CD4-positive, alpha-beta T cell (primary cell): ENCODE results near the gene AFG1L. TPM values are rescaled to one million over a fixed set of nuclear protein-coding genes. Genes with fewer than 3 reads are reported as not detected.

Source experiments
- ATAC-seq: fragments of 200-7000 bp; cut with Tn5 transposase; one replicate; pipeline ENCODE4 v1.10.0; 2022; ENCODE audit warnings: mild to moderate bottlenecking; ENCODE audit not compliant: poor library complexity
- CTCF ChIA-PET: fragments of 350-600 bp; sonication (Branson Sonifier 250); formaldehyde crosslinking; loops from one replicate; lab custom pipeline; 2021; ENCODE audit warnings: antibody characterized with exemption, inconsistent platforms; lab: Charles Lee
- POLR2A ChIA-PET: fragments of 350-600 bp; sonication (Branson Sonifier 250); formaldehyde crosslinking; loops from one replicate; lab custom pipeline; 2021; ENCODE audit warnings: antibody characterized with exemption, inconsistent platforms; lab: Charles Lee
- DNase-seq, 14 experiments: peaks; one replicate each; pipeline ENCODE4 v3.0.0-alpha.2; 2013 to 2020; ENCODE audit warnings: mixed read lengths in 2 of 14
- H3K27ac ChIP-seq, 2 donors: one replicate each; pipeline versions ENCODE4 v1.5.1 to v1.7.0; 2013; ENCODE audit warnings: low read length in 2 of 2, low read depth in 1 of 2, mild to moderate bottlenecking in 1 of 2
- H3K27me3 ChIP-seq, 2 experiments: 1 replicate in 1 of 2; 2 replicates in 1 of 2; pipeline versions ENCODE4 v1.6.1 to v1.7.0; 2013; ENCODE audit warnings: low read length in 2 of 2, control low read depth in 1 of 2, mild to moderate bottlenecking in 1 of 2, moderate library complexity in 1 of 2; ENCODE audit not compliant: insufficient read depth in 2 of 2, control insufficient read depth in 1 of 2
- H3K36me3 ChIP-seq: one replicate; pipeline ENCODE4 v1.6.1; 2013; ENCODE audit warnings: low read length, control low read depth; ENCODE audit not compliant: insufficient read depth
- H3K4me1 ChIP-seq: one replicate; pipeline ENCODE4 v1.6.1; 2013; ENCODE audit warnings: low read length, control low read depth; ENCODE audit not compliant: insufficient read depth
- H3K4me3 ChIP-seq: one replicate; pipeline ENCODE4 v1.5.1; 2013; ENCODE audit warnings: mild to moderate bottlenecking, low read length, moderate library complexity
- H3K9me3 ChIP-seq, 2 experiments: 1 replicate in 1 of 2; 2 replicates in 1 of 2; pipeline versions ENCODE4 v1.6.1 to v1.7.0; 2013; ENCODE audit warnings: low read length in 2 of 2, mild to moderate bottlenecking in 2 of 2, control low read depth in 1 of 2, moderate library complexity in 1 of 2; ENCODE audit not compliant: control insufficient read depth in 1 of 2, insufficient read depth in 1 of 2
- H3K27ac Mint-ChIP-seq: one replicate; pipeline ENCODE4 v1.8.0; 2020; ENCODE audit warnings: mixed read lengths
- H3K27me3 Mint-ChIP-seq: one replicate; pipeline ENCODE4 v1.8.0; 2021; ENCODE audit warnings: mixed read lengths
- H3K36me3 Mint-ChIP-seq: one replicate; pipeline ENCODE4 v1.8.0; 2021; ENCODE audit warnings: low read depth, mixed read lengths
- H3K4me1 Mint-ChIP-seq: one replicate; pipeline ENCODE4 v1.8.0; 2021; ENCODE audit warnings: low read depth, mixed read lengths
- H3K4me3 Mint-ChIP-seq: one replicate; pipeline ENCODE4 v1.8.0; 2020; ENCODE audit warnings: mild to moderate bottlenecking, mixed read lengths
- H3K9me3 Mint-ChIP-seq: one replicate; pipeline ENCODE4 v1.8.0; 2020; ENCODE audit warnings: mixed read lengths
- CTCF ChIP-seq: fragments of 200-600 bp; IDR thresholded peaks from one replicate; pipeline ENCODE4 v1.8.0; 2022; ENCODE audit warnings: antibody characterized with exemption, mild to moderate bottlenecking
- intact Hi-C, 2 experiments: fragments of 100-400 bp; cut with DNase I in 1 of 2; cut with micrococcal nuclease in 1 of 2; formaldehyde crosslinking; loops; one replicate each; pipeline versions ENCODE4 v1.15.1 to v1.9.0; 2023 to 2025; cut with DNase I, micrococcal nuclease
- total RNA-seq, 174 experiments: library from RNA in 2 of 174; stranded (reverse) in 2 of 174; gene quantifications; one replicate each; pipeline ENCODE4 v1.2.3 and lab custom pipeline; 2021 to 2026

AFG1L gene
- total RNA-seq, 2 experiments from 2014 or later: 3.0 to 3.9 TPM

GRCh38 chr6:108421366-108421765, 126.5 kb downstream of the AFG1L start:
- intact Hi-C loops: no loop called here
- Histone ChIP-seq H3K27me3 (no peaks in the 10 kb centered on the region), H3K4me1 (no peaks in the 10 kb centered on the region), H3K27ac (no peak overlapping the region), H3K4me3 (no peak overlapping the region), H3K36me3 (no peaks in the 10 kb centered on the region), H3K9me3 (no peaks in the 10 kb centered on the region)
- no peak overlapping the region for H3K27ac Mint-ChIP-seq
- POLR2A ChIA-PET: interaction anchor here (0.7 kb wide), 1 partner anchor 23 kb away, joined by 3 read pairs; no protein-coding TSS in a partner anchor
- CTCF ChIA-PET: no interaction called here
- no peak for DNase-seq
- no peaks in the 10 kb centered on the region for H3K4me1 Mint-ChIP-seq
- H3K27me3 Mint-ChIP-seq: no peaks in the 10 kb centered on the region
- TF ChIP-seq CTCF: no peak
- no peak overlapping the region for H3K4me3 Mint-ChIP-seq
- no peaks in the 10 kb centered on the region for H3K9me3 Mint-ChIP-seq
- ATAC-seq: no peak
- no peaks in the 10 kb centered on the region for H3K36me3 Mint-ChIP-seq

GRCh38 chr6:108423982-108424705, 129.3 kb downstream of the AFG1L start:
- H3K27me3 Mint-ChIP-seq: no peaks in the 10 kb centered on the region
- ATAC-seq (no peak), DNase-seq (no peak)
- no peaks in the 10 kb centered on the region for H3K27me3 ChIP-seq
- no peaks in the 10 kb centered on the region for H3K36me3 ChIP-seq
- H3K4me1 ChIP-seq: no peaks in the 10 kb centered on the region
- H3K9me3 ChIP-seq: no peaks in the 10 kb centered on the region
- H3K4me3 Mint-ChIP-seq: no peak overlapping the region
- H3K4me1 Mint-ChIP-seq: no peaks in the 10 kb centered on the region
- no peak for TF ChIP-seq CTCF
- H3K27ac ChIP-seq: no peak overlapping the region
- ChIA-PET POLR2A (no interaction called here), CTCF (no interaction called here)
- peaks cover 11% of the 10 kb centered on the region for H3K36me3 Mint-ChIP-seq
- no peak overlapping the region for H3K4me3 ChIP-seq
- H3K27ac Mint-ChIP-seq: no peak overlapping the region
- intact Hi-C loops: no loop called here
- peaks cover 3% of the 10 kb centered on the region for H3K9me3 Mint-ChIP-seq

- intact Hi-C loops: no loop called here
- H3K27me3 Mint-ChIP-seq: no peaks in the 10 kb centered on the region
- DNase-seq (no peak), ATAC-seq (no peak)
- Histone ChIP-seq H3K9me3 (no peaks in the 10 kb centered on the region), H3K36me3 (no peaks in the 10 kb centered on the region), H3K27ac (no peak overlapping the region), H3K4me3 (no peak overlapping the region), H3K4me1 (no peaks in the 10 kb centered on the region), H3K27me3 (no peaks in the 10 kb centered on the region)
- peaks cover 3% of the 10 kb centered on the region for H3K9me3 Mint-ChIP-seq
- POLR2A ChIA-PET: no interaction called here
- H3K27ac Mint-ChIP-seq: no peak overlapping the region
- no peak for TF ChIP-seq CTCF
- H3K36me3 Mint-ChIP-seq: peaks cover 11% of the 10 kb centered on the region
- no peak overlapping the region for H3K4me3 Mint-ChIP-seq
- CTCF ChIA-PET: no interaction called here
- H3K4me1 Mint-ChIP-seq: no peaks in the 10 kb centered on the region
Observed at GRCh38 chr6:108425428-108425827, 130.6 kb downstream of the AFG1L start.
